Dermis blood vessel endothelial cell (primary cell): ENCODE data around the gene TMPRSS9. TPM values are rescaled to one million over a fixed set of nuclear protein-coding genes. Genes with fewer than 3 reads are reported as not detected.

Experiments used
- DNase-seq: peaks from one replicate; pipeline ENCODE4 v3.0.0; 2010
- total RNA-seq: library from RNA; depleted of rRNA; stranded (reverse); fragments of >200 nt; gene quantifications from 2 replicates; pipeline ENCODE4 v1.2.3, GENCODE V29; 2014

The TMPRSS9 gene
- total RNA-seq, 1 donor from 2014 or later = under 0.01 TPM

DNA sequence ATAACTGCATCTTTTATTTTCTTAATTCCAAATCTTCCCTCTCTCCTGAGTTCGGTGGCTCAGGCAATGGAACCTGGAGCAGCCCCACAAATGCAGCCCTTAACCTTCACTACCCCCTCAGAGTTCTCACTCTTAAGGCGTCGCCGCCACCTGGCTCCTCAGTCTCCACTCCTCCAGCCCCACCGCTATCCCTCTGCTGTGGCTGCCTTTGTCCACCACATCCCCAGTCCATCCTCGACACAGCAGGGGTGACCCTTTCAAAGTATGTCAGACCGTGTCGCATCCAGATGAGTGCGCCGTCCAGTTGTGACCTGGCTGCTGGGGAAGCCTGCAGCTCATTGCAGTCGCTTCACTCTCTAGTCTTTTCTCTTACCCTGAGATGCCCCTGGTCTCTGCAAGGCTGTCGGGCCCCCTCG is 30.6 kb upstream of the TMPRSS9 start:
- no peak for DNase-seq

DNA sequence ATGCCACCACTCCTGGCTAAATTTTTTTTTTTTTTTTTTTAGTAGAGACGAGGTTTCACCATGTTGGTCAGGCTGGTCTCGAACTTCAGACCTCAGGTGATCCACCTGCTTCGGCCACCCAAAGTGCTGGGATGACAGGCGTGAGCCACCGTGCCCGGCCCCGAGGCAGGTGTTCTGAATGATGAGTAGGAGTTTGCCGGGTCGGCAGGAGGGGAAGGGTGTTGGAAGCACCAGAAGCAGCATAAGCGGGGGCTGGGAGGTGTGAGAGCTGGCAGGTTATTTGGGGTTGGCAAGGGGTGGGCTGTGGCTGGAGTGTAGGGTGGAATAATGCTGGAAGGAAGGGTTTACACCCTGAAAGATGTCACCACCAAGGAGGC is 29.8 kb upstream of the TMPRSS9 start:
- no peak for DNase-seq

DNA sequence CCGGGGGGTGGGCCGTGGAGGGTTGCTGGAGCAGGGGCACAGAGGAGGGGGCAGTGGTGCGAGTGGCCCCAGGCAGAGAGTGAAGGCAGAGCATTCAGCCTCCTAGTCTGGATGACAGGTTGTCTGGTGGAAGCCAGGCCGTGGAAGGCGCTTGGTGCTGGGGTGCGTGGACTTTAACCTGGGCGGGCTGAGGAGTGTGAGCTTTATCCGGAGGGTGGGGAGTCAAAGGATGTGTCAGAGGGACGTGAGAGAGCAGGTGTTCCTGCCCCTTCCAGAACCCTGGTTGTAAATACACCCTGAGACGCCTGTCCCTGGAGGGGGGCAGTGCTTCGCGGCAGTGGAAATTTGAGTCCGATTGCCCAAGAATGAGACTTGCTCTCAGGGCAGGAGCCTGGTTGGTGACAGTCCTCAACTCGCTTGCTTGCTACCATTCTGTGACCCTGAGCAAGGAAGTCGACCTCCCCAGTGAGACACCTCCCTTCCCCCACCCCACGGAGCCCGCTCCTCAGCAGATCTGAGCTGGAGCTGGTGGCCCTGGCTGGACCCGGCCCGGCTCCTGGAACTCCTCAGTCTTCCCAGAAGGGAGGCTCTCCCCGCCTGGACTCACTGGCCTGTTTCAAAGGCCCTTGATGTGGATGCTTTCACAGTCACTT is 29.3 kb upstream of the TMPRSS9 start:
- DNase-seq = no peak

DNA sequence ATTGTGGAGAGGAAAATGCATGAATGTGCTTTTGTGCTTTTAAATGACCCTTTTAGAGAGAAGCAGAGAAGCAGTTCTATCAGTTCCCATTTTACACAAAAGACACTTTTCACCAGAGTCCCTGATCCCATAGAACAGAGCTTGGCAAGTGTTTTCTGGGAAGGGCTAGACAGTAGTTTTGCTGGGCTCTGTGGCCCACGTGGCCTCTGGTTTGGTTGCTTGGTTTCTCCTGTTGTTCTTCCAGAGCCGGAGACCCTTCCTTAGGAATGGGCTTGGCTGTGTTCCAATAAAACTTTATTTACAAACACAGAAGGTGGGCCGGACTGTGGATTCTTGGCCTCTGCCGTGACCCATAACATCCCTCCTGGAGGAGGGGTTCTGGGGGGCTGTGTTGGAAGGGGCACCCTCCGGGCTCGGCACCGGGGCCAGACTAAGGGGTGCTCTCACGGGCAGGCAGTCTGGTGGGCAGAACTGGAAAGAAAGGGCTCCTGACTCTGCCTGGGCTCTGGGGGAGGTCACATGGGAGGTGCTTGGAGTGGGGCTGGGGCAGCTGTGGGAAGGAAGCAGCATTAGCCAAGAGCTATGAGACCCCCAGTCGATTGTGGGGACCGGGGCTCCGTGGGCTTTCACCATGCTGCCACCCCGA is 28.3 kb upstream of the TMPRSS9 start:
- DNase-seq = no peak

DNA sequence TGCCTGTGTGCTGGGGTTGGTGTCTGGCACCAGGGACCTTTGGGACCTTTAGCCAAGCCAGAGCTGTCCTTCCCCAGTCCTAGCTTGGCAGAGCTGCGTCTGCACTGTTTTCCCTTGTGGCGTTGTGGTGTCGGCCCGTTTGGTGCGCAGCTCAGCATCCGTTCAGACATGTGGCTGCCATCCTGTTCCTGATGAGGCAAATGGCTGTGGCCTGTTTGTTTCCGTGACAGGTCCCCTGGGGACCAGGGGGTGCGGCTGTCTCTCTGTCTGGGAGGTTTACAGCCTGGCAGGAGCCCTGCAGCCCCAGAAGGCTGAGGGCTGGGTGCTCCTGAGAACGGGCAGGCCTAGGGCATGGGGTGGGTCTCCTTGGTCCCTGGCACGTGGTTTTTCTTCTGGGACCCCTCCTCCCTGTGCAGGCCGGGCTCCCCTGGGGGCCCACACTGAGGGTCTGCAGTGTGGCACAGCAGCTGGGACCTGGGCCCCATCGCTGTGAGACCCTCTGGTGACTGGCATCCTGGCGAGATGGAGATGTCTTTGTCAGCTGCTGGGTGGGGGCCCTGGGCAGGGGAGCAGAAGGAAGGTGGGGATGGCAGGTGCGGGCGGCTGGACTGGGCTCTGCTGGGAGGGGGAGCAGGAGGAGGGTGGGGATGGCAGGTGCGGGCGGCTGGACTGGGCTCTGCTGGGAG is 27.6 kb upstream of the TMPRSS9 start:
- DNase-seq = no peak

DNA sequence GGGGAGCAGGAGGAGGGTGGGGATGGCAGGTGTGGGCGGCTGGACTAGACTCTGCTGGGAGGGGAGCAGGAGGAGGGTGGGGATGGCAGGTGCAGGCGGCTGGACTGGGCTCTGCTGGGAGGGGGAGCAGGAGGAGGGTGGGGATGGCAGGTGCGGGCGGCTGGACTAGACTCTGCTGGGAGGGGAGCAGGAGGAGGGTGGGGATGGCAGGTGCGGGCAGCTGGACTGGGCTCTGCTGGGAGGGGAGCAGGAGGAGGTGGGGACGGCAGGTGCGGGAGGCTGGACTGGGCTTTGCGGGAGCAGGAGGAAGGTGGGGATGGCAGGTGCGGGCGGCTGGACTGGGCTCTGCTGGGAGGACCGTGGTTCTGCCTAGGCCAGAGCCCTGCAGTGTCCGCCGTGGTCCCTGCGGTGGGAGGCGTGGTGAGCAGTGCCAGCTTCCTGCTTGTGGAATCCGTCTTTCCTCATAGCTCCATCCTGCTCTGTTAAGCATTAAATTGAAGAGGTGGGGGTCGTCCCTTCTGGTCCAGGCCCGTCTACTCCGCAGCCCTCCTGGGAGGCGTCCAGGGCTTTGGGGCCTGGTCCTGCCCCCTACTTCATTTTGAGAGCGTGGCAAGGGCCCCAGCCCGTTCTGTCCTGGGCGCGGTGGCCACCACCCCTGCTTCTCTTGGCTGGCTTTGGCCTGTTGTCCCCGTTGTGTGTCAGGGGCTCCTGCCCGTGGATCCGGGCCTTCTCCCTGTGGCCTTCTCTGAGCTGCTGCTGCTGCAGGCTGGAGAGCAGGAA is 26.8 kb upstream of the TMPRSS9 start:
- DNase-seq = no peak

DNA sequence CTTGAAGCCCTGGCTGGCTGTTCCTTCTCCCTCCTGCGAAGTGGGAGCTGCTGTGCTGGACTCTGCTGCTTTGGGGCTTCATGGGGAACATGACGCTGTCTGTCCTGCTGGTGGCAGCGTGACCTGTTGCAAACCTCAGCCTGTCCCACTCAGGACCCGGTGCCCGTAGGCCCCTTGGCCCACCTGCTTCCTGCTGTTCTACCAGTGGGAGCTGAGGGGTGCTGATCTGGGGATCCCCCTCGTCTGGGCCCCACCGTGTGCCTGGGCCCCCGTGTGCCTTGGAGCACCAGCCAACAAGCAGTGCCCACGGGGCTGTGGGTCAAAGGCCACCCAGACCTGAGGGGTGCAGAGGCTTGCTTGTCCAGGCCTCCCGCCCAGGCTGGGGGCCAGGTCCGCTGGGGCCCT is 26.3 kb upstream of the TMPRSS9 start:
- no peak for DNase-seq

DNA sequence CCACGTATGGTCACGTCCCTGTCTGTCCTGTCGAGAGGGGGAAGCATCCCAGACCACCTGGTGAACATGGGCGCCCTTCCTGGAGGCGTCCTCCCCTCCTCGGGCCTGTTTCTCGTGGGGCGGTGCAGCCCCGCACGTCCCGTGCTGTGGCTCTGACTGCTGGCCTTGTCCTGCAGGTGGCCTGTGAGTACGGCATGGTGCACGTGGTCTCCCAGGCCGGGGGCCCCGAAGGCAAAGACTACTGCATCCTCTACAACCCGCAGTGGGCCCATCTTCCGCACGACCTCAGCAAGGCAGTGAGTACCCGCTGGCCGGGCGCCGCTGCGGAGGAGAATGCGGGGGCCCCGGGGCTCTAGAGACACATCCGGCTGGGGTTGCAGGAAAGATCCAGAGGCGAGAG is 25.6 kb upstream of the TMPRSS9 start:
- DNase-seq = no peak

DNA sequence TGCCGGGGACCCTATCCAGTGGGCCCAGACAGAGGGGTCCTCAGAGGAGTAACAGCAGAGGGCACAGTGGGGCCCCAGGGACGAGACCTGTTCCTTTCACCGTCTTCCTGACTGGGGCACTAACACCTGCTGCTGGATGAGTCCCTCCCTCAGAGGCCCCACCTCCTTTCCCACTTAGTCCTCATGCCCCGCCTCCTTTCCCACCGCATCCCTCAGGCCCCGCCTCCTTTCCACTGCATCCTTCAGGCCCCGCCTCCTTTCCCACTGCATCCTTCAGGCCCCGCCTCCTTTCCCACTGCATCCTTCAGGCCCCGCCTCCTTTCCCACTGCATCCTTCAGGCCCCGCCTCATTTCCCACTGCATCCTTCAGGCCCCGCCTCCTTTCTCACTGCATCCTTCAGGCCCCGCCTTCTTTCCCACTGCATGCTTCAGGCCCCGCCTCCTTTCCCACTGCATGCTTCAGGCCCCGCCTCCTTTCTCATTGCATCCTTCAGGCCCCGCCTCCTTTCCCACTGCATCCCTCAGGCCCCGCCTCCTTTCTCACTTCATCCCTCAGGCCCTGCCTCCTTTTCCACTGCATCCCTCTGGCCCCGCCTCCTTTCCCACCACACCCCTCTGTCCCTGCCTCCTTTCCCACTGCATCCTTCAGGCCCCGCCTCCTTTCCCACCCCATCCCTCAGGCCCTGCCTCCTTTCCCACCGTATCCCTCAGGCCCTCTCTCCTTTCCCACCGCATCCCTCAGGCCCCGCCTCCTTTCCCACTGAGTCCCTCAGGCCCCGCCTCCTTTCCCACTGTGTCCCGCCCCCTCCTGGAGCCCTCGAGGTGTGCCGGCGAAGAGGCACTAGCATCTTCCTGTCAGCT is 24.8 kb upstream of the TMPRSS9 start:
- no peak for DNase-seq

DNA sequence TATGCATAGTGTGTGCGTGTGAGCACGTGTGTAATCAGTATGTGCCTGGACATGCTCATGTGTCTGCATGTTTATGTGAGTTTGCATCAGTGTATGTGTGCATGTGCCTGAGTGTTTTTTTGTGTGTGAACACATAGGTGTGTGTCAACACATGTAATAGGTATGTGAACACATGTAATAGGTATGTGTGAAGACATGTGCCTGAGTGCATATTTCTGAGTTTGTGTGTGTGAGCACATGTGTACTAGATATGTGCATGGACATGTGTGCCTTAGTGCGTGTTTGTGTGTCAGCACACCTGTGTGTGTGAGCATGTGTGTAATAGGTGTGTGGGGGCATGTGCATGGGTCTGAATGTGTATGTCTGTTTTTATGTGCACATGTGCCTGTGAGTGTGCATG is 24.2 kb upstream of the TMPRSS9 start:
- no peak for DNase-seq

DNA sequence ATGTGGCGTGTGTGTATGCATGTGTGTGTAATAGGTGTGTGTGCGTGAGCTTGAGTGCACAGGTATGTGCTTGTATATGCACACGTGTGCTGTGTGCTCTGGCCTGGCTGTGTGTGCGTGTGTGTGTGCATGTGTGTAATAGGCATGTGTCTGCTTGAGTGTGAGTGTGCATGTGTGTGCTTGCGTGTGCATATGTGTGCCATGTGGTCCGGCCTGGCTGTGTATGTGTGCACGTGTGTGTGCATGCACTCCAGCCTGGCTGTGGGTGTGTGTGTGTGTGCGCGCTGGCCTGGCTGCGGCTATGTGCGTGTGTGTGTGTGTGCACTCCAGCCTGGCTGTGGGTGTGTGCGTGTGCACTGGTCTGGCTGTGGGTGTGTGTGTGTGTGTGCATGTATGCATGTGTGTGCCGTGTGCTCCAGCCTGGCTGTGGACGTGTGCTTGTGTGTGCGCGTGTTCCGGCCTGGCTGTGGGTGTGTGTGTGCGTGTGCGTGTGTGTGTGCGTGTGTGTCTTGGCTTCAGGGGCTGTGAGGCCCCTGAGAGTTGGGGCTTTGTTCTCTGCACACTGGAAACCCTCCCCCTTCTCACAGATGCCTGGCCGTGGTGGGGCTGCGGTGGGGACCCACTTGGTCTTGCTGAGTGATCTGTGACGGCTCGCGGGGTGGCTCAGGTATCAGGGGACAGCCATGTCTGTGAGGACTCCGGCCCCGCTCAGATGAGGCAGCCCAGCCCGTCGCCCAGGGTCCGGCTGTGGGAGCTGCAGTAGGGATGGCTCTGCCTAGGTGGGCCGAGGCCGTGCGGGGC is 23.3 kb upstream of the TMPRSS9 start:
- DNase-seq = no peak

DNA sequence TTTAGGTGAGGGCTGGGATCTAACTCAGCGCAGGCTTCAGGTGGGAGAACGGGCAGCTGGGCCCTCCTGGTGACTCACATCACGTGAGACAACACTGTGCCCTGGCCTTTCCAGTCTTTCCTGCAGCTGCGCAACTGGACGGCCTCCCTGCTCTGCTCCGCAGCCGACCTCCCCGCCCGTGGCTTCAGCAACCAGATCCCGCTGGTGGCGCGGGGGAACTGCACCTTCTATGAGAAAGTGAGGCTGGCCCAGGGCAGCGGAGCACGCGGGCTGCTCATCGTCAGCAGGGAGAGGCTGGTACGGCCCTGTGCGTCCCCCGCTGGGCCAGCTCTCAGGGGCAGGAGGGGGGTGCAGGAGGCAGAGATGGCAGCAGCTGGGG is 22.7 kb upstream of the TMPRSS9 start:
- peak; percentile 21 for DNase-seq

DNA sequence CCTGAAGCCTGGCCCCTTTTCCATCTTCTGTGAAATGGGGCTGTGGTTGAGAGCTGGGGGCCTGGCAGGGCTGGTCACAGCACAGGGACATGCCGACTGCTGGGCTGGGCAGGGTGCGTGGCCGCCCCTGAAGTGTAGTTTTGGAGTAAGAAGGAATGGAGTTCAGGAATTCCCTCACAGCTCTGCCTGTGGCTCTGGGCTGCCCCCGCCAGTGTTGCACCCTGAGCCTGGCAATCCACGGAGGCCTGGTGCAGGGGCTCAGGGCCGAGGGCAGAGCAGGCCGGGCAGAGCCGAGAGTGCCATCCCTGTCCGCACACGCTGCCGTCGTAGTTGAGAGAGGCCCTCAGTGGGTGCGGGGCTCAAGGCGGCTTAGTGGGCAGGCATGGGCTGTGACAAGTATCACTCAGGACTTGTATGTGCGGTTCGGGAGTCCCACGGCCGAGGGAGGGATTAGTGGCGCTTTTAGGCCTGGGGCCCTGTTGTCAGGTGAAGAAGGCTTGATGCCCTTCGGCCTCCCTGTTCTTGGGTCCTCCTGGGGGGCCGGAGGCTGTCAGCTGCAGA is 21.9 kb upstream of the TMPRSS9 start:
- DNase-seq = no peak

DNA sequence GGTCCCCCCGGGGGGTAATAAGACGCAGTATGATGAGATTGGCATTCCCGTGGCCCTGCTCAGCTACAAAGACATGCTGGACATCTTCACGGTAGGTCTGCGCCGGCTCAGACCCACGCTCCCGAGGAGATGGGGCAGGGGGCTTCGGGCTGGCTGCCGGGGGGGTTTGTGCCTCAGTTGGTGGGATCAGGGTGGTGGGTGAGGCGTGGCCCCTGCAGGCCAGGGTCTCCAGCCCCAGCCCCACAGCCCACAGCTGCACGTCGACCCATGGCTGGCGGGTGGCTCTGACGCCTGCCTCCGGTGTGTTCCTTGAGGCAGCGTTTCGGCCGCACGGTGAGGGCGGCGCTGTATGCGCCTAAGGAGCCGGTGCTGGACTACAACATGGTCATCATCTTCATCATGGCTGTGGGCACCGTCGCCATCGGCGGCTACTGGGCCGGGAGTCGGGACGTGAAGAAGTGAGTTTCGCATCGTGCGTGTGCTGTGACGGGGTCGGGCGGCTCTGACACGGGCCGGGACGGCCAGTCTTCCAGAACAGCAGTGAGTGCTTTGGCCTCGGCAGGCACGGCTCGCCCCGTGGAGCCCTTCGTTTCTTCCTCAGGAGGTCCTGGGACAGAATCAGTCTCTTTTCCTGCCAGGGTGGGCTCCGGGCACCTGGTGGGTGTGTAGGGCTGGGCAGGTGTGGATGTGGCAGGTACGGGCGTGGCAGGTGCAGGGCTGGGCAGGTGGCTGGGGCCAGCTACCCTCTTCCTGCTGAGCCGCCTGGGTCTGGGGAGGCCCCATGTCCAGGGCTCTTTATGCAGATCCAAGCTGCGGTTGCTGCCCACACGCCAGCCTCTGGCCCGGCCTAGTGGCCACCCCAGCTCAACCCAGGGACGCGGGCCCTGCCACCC is 21.1 kb upstream of the TMPRSS9 start:
- no peak for DNase-seq

DNA sequence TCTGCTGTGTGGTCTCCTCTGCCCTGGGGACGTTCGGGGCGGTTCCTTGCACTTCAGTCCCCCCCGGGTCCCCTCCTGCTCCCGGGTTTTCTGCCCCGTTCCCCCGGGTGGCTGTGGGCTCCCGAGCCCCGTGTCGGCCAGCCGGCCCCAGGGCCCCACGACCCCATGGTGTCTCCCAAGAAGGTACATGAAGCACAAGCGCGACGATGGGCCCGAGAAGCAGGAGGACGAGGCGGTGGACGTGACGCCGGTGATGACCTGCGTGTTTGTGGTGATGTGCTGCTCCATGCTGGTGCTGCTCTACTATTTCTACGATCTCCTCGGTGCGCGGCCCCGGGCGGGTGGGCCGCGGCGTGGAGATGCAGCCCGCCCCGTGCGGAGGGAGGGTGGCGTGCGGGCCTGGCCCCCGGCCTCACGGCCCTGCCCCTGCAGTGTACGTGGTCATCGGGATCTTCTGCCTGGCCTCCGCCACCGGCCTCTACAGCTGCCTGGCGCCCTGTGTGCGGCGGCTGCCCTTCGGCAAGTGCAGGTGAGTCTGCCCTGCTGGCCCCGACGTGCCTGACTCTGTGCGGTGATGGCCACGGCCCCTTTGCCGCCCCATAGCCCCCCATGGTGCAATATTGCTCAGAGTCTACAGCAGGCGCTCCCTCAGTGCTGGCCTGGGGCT is 20.3 kb upstream of the TMPRSS9 start:
- no peak for DNase-seq

DNA sequence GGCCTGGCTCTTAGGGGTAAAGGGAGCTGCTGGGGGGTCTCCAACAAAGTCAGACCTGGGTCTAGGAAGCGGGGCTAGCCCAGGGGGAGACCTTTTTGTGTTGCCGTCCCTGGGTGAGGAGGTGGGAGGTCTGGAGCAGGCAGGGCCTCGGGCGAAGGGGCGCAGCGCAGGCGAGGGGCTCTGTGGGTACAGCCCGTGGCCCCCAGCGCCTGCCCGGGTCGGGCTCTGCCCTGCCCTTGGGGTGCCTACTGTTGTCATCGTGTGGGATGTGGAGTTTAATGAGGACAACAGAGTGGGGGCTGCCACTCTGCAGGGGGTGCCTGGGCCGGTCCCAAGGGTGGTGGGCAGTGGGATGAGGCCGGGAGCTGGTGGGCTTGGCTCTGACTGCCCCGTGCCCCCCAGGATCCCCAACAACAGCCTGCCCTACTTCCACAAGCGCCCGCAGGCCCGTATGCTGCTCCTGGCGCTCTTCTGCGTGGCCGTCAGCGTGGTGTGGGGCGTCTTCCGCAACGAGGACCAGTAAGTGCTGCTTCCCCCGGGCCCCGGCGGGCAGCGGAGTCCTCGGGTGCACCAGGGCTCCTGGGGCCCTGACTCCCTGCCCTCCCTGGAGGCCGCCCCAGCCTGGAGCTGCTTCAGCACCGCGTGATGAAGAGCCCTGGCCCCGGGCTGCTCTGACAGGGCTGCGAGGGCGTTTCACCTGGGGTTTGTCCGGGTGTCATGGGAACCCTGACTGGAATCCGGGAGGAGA is 19.4 kb upstream of the TMPRSS9 start:
- DNase-seq = no peak

DNA sequence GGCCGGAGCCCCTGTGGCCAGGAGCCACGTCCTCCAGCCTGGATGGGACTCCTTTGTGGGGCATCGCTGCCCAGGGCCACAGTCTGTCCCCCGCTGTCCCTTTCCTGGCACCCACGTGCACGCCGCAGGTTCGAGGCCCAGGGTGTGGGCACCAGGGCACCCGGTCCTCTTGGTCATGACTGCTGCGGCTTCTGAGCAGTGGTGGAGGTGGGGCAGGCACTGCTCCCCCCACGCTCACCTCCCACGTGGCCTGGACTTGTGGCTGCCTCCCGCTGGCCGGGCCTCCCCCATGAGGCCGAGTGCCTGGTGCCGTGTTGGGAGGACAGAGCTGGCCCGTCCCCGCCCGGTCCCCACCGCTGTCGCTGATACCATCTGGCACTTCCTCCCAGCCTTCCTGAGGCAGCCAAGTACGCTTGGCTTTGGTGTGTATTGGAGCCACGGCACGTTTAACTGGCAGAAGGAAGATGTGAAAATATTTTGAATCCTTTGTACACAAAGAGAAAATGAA is 18.8 kb upstream of the TMPRSS9 start:
- no peak for DNase-seq

DNA sequence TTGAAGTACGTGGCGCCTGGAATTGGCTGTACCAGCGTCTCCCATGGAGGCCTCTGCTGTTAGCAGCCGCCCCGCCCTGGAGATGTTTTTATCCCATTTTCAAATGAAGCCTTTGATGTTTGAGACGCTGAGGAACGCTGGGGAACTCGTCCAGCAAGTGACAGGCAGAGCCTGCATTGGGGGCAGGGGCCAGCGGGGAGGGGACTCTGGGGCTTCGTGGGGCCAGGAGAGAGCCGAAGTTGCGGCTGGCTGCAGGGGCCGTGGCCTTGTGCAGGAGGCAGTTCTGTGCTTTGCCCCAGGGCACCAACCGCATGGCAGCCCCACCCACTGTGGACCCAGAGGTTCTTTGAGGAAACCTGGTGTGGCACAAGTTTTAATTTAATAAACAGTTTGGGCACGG is 18.1 kb upstream of the TMPRSS9 start:
- DNase-seq = no peak
